B cell (primary cell): ENCODE measurements around the gene TMEM235. TPM values are rescaled to one million over a fixed set of nuclear protein-coding genes. Genes with fewer than 3 reads are reported as not detected.

ENCODE experiments used
- ATAC-seq: fragments of 200-7000 bp; cut with Tn5 transposase; one replicate; pipeline ENCODE4 v1.10.0; 2021; ENCODE audit warnings: low read depth, mild to moderate bottlenecking, moderate number of reproducible peaks, moderate library complexity
- CTCF ChIA-PET: fragments of 350-600 bp; sonication (Branson Sonifier 250); formaldehyde crosslinking; loops from one replicate; lab custom pipeline; 2021; ENCODE audit warnings: antibody characterized with exemption, inconsistent platforms; lab: Charles Lee
- POLR2A ChIA-PET: fragments of 350-600 bp; sonication (Branson Sonifier 250); formaldehyde crosslinking; loops from one replicate; lab custom pipeline; 2021; ENCODE audit warnings: antibody characterized with exemption; lab: Charles Lee
- DNase-seq: peaks from one replicate; pipeline ENCODE4 v3.0.0; 2013
- H2AFZ ChIP-seq: 2 replicates; pipeline ENCODE4 v1.6.1; 2012; ENCODE audit warnings: mild to moderate bottlenecking, low read depth, low read length; ENCODE audit not compliant: insufficient read depth, poor library complexity, severe bottlenecking
- H3K27ac ChIP-seq, 2 donors: 1 replicate in 1 of 2; 2 replicates in 1 of 2; pipeline ENCODE4 v1.5.1; 2012 to 2013; ENCODE audit warnings: low read length in 2 of 2, mild to moderate bottlenecking in 2 of 2, moderate library complexity in 1 of 2
- H3K27me3 ChIP-seq, 4 experiments: fragments of 200-600 bp in 1 of 4; sonication (generic) in 1 of 4; replicated peaks in 1 of 4; 1 replicate in 2 of 4; 2 replicates in 2 of 4; pipeline versions ENCODE4 v1.6.1 to v1.7.0; 2013 to 2016; ENCODE audit warnings: low read length in 3 of 4, mild to moderate bottlenecking in 2 of 4, mixed read lengths in 1 of 4, moderate library complexity in 1 of 4; ENCODE audit not compliant: insufficient read depth in 4 of 4, control insufficient read depth in 3 of 4; ENCODE audit errors: control extremely low read depth in 1 of 4
- H3K36me3 ChIP-seq, 2 experiments: replicated peaks in 1 of 2; 1 replicate in 1 of 2; 2 replicates in 1 of 2; pipeline versions ENCODE4 v1.6.1 to v1.7.1; 2013; ENCODE audit warnings: low read length in 1 of 2; ENCODE audit not compliant: insufficient read depth in 2 of 2, control insufficient read depth in 1 of 2; ENCODE audit errors: control extremely low read depth in 1 of 2, extremely low read depth in 1 of 2
- H3K4me1 ChIP-seq, 2 donors: fragments of 200-600 bp in 1 of 2; sonication (generic) in 1 of 2; 1 replicate in 1 of 2; 2 replicates in 1 of 2; pipeline versions ENCODE4 v1.5.1 to v1.6.1; 2013 to 2017; ENCODE audit warnings: low read length in 2 of 2; ENCODE audit not compliant: control insufficient read depth in 2 of 2, insufficient read depth in 2 of 2
- H3K4me2 ChIP-seq: replicated peaks from 2 replicates; pipeline ENCODE3; 2012; ENCODE audit warnings: mild to moderate bottlenecking, low read depth, low read length; ENCODE audit not compliant: poor library complexity, severe bottlenecking
- H3K4me3 ChIP-seq, 5 experiments: fragments of 200-600 bp in 1 of 5; sonication (generic) in 1 of 5; 1 replicate in 3 of 5; 2 replicates in 2 of 5; pipeline versions ENCODE4 v1.5.1 to v1.7.0; 2011 to 2016; ENCODE audit warnings: low read length in 4 of 5, mild to moderate bottlenecking in 4 of 5, low read depth in 2 of 5, control low read depth in 1 of 5, moderate library complexity in 1 of 5; ENCODE audit not compliant: insufficient read depth in 1 of 5; ENCODE audit errors: control extremely low read depth in 1 of 5, extremely low read depth in 1 of 5
- H3K79me2 ChIP-seq: fragments of 200-600 bp; sonication (generic); one replicate; pipeline ENCODE4 v1.6.0; 2016; ENCODE audit warnings: low read length; ENCODE audit not compliant: control insufficient read depth, insufficient read depth
- H3K9ac ChIP-seq: fragments of 200-600 bp; sonication (generic); 2 replicates; pipeline ENCODE4 v1.6.1; 2017; ENCODE audit warnings: mild to moderate bottlenecking, low read length, moderate library complexity
- H3K9me3 ChIP-seq, 3 donors: one replicate each; pipeline versions ENCODE4 v1.6.1 to v1.7.1; 2013; ENCODE audit warnings: low read length in 2 of 3; ENCODE audit not compliant: control insufficient read depth in 2 of 3, insufficient read depth in 1 of 3; ENCODE audit errors: control extremely low read depth in 1 of 3
- H4K20me1 ChIP-seq: 2 replicates; pipeline ENCODE4 v1.6.0; 2012; ENCODE audit warnings: mild to moderate bottlenecking, low read length; ENCODE audit not compliant: insufficient read depth, control insufficient read depth, poor library complexity, severe bottlenecking
- H3K27ac Mint-ChIP-seq: one replicate; pipeline ENCODE4 v1.8.0; 2021; ENCODE audit warnings: mixed read lengths
- H3K27me3 Mint-ChIP-seq: one replicate; pipeline ENCODE4 v1.8.0; 2021; ENCODE audit warnings: mixed read lengths
- H3K4me1 Mint-ChIP-seq: one replicate; pipeline ENCODE4 v1.8.0; 2021; ENCODE audit warnings: mixed read lengths
- H3K4me3 Mint-ChIP-seq: one replicate; pipeline ENCODE4 v1.8.0; 2021; ENCODE audit warnings: mixed read lengths
- H3K9me3 Mint-ChIP-seq: one replicate; pipeline ENCODE4 v1.8.0; 2022; ENCODE audit warnings: mixed read lengths; ENCODE audit not compliant: insufficient read depth
- EZH2 ChIP-seq: IDR thresholded peaks from 2 replicates; pipeline ENCODE4 v1.6.1; 2012; ENCODE audit warnings: borderline replicate concordance, low read depth, mild to moderate bottlenecking, moderate library complexity, low read length; ENCODE audit not compliant: insufficient read depth, poor library complexity, severe bottlenecking
- WGBS: methylation state at CpG from one replicate; pipeline ENCODE4 v1.1.5; 2013; ENCODE audit warnings: missing lambda C conversion rate; ENCODE audit not compliant: insufficient coverage; 5-methylcytosine and 5-hydroxymethylcytosine counted together
- intact Hi-C: fragments of 100-400 bp; cut with micrococcal nuclease; formaldehyde crosslinking; loops from one replicate; pipeline ENCODE4 v1.10.0; 2022
- polyA plus RNA-seq: library from polyadenylated mRNA; depleted of rRNA; stranded (reverse); fragments of >200 nt; gene quantifications from 2 replicates; pipeline ENCODE4 v1.2.3, GENCODE V29; 2012
- total RNA-seq, 2 donors: library from RNA; stranded (reverse); fragments of 120-200 nt in 1 of 2; gene quantifications; 1 replicate in 1 of 2; 2 replicates in 1 of 2; pipeline versions ENCODE4 v1.2.3 to v1.2.4, GENCODE V29; 2013 to 2022
- TF ChIP-seq, protein P1 (sequence below): fragments of 200-600 bp; IDR thresholded peaks from one replicate; pipeline ENCODE4 v1.8.0; 2022; ENCODE audit warnings: antibody characterized with exemption, mild to moderate bottlenecking

The TMEM235 gene
- total and polyA plus RNA-seq, 2 donors (not counting 1 experiment from before 2014, with no cell fraction given) = not detected

DNA sequence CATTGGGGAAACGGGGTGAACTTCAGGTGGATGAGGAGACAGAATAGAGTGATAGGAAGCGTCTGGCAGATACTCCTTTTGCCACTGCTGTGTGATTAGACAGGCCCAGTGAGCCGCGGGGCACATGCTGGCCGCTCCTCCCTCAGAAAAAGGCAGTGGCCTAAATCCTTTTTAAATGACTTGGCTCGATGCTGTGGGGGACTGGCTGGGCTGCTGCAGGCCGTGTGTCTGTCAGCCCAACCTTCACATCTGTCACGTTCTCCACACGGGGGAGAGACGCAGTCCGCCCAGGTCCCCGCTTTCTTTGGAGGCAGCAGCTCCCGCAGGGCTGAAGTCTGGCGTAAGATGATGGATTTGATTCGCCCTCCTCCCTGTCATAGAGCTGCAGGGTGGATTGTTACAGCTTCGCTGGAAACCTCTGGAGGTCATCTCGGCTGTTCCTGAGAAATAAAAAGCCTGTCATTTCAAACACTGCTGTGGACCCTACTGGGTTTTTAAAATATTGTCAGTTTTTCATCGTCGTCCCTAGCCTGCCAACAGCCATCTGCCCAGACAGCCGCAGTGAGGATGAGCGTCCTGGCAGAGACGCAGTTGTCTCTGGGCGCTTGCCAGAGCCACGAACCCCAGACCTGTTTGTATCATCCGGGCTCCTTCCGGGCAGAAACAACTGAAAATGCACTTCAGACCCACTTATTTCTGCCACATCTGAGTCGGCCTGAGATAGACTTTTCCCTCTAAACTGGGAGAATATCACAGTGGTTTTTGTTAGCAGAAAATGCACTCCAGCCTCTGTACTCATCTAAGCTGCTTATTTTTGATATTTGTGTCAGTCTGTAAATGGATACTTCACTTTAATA is 7.0 kb upstream of the TMEM235 start:
- no peak overlapping the region for H3K4me3 Mint-ChIP-seq
- Histone ChIP-seq H3K9ac (no peak overlapping the region), H3K27me3 (peaks cover 0 to 26% (median 7%) of the 10 kb centered on the region in 4 experiments), H3K36me3 (no peaks in the 10 kb centered on the region), H2AFZ (no peak overlapping the region), H3K79me2 (no peaks in the 10 kb centered on the region), H3K9me3 (peaks cover 0 to 7% (median 0%) of the 10 kb centered on the region in 3 donors), H4K20me1 (no peaks in the 10 kb centered on the region), H3K4me1 (peaks cover 5 to 8% of the 10 kb centered on the region in 2 donors), H3K27ac (no peak overlapping the region), H3K4me2 (no peak overlapping the region), H3K4me3 (no peak overlapping the region)
- H3K9me3 Mint-ChIP-seq = no peaks in the 10 kb centered on the region
- H3K27me3 Mint-ChIP-seq = peaks cover 4% of the 10 kb centered on the region
- TF ChIP-seq EZH2 = no peak
- TF ChIP-seq, protein P1, sequence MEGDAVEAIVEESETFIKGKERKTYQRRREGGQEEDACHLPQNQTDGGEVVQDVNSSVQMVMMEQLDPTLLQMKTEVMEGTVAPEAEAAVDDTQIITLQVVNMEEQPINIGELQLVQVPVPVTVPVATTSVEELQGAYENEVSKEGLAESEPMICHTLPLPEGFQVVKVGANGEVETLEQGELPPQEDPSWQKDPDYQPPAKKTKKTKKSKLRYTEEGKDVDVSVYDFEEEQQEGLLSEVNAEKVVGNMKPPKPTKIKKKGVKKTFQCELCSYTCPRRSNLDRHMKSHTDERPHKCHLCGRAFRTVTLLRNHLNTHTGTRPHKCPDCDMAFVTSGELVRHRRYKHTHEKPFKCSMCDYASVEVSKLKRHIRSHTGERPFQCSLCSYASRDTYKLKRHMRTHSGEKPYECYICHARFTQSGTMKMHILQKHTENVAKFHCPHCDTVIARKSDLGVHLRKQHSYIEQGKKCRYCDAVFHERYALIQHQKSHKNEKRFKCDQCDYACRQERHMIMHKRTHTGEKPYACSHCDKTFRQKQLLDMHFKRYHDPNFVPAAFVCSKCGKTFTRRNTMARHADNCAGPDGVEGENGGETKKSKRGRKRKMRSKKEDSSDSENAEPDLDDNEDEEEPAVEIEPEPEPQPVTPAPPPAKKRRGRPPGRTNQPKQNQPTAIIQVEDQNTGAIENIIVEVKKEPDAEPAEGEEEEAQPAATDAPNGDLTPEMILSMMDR = no peak
- no peaks in the 10 kb centered on the region for H3K4me1 Mint-ChIP-seq
- CTCF ChIA-PET = interaction anchor here (2.5 kb wide), 1 partner anchor 27 kb away, joined by 9 read pairs; no protein-coding TSS in a partner anchor
- DNase-seq (no peak), ATAC-seq (no peak)
- intact Hi-C loops = no loop called here
- no peak overlapping the region for H3K27ac Mint-ChIP-seq
- POLR2A ChIA-PET = no interaction called here
- WGBS = 98% methylated on average over 24 of the region's 27 CpGs
